K562 (cell line): ENCODE measurements around the gene DNPEP. TPM values are rescaled to one million over a fixed set of nuclear protein-coding genes. Genes with fewer than 3 reads are reported as not detected.
A peak's percentile ranks its signal among the peaks of the same experiment; 100 is the strongest.

Experiments used
- BCL6 ChIP-seq: fragments of 250-450 bp; sonication (Bioruptor Pico); IDR thresholded peaks from 2 replicates; pipeline ENCODE4 v1.4.0; 2020
- BDP1 ChIP-seq: IDR thresholded peaks from 3 replicates; pipeline ENCODE4 v1.6.1; 2011; ENCODE audit not compliant: insufficient read length, insufficient read depth
- CBX3 ChIP-seq, 2 experiments: IDR thresholded peaks; 1 replicate in 1 of 2; 2 replicates in 1 of 2; pipeline ENCODE4 v1.6.1; 2012; ENCODE audit warnings: inconsistent platforms in 2 of 2, low read length in 2 of 2, borderline replicate concordance in 1 of 2, control low read depth in 1 of 2
- CXXC5 ChIP-seq: fragments of 250-450 bp; sonication (Bioruptor Pico); IDR thresholded peaks from 2 replicates; pipeline ENCODE4 v1.8.0; 2022; ENCODE audit warnings: inconsistent platforms, mild to moderate bottlenecking, moderate library complexity
- E2F3 ChIP-seq: fragments of 250-450 bp; sonication (Bioruptor Pico); IDR thresholded peaks from 2 replicates; pipeline ENCODE4 v1.4.0; 2020; ENCODE audit warnings: mild to moderate bottlenecking
- ETV6 ChIP-seq, 3 experiments: fragments of 150-350 bp in 1 of 3; sonication (generic) in 1 of 3; formaldehyde crosslinking in 1 of 3; IDR thresholded peaks; 2 replicates each; pipeline versions ENCODE4 v1.6.1 to v1.8.0; 2014 to 2022; ENCODE audit warnings: borderline replicate concordance in 2 of 3, low read depth in 2 of 3, antibody characterized with exemption in 1 of 3, low read length in 1 of 3, mild to moderate bottlenecking in 1 of 3, missing genetic modification reagents in 1 of 3
- L3MBTL2 ChIP-seq: fragments of 450-650 bp; IDR thresholded peaks from 2 replicates; pipeline ENCODE4 v1.6.1; 2016; ENCODE audit warnings: mild to moderate bottlenecking, moderate library complexity
- MTA3 ChIP-seq: fragments of 450-650 bp; formaldehyde crosslinking; IDR thresholded peaks from 2 replicates; pipeline ENCODE4 v1.6.1; 2017; ENCODE audit warnings: mild to moderate bottlenecking, borderline replicate concordance
- MTF1 ChIP-seq: fragments of 250-450 bp; sonication (Bioruptor Pico); IDR thresholded peaks from 2 replicates; pipeline ENCODE4 v1.9.0; 2021; ENCODE audit warnings: moderate library complexity, mild to moderate bottlenecking, inconsistent platforms, borderline replicate concordance
- NELFE ChIP-seq: IDR thresholded peaks from 2 replicates; pipeline ENCODE4 v1.6.1; 2011; ENCODE audit warnings: mild to moderate bottlenecking; ENCODE audit not compliant: insufficient read depth, insufficient read length
- NR1H2 ChIP-seq: sonication (generic); formaldehyde crosslinking; IDR thresholded peaks from 2 replicates; pipeline ENCODE4 v1.4.0; 2020; ENCODE audit warnings: mild to moderate bottlenecking, missing genetic modification reagents
- NR3C1 ChIP-seq: sonication (generic); formaldehyde crosslinking; IDR thresholded peaks from 2 replicates; pipeline ENCODE4 v1.8.1; 2022; ENCODE audit warnings: missing genetic modification reagents
- NR4A1 ChIP-seq, 2 experiments: fragments of 250-450 bp in 1 of 2; fragments of 450-650 bp in 1 of 2; sonication (Bioruptor Pico) in 1 of 2; IDR thresholded peaks; 2 replicates each; pipeline versions ENCODE4 v1.4.0 to v1.6.1; 2016 to 2020; ENCODE audit warnings: mild to moderate bottlenecking in 2 of 2, missing compliant biosample characterization in 1 of 2, missing genetic modification characterization in 1 of 2, moderate library complexity in 1 of 2
- PCBP2 ChIP-seq: fragments of 200-400 bp; formaldehyde crosslinking; IDR thresholded peaks from 2 replicates; pipeline ENCODE4 v1.6.1; 2018; ENCODE audit warnings: low read length, low read depth, mild to moderate bottlenecking, moderate library complexity; ENCODE audit not compliant: poor library complexity, severe bottlenecking
- POLR2A ChIP-seq: fragments of 450-650 bp; conservative IDR thresholded peaks from 2 replicates; pipeline ENCODE4 v1.6.1; 2016
- RB1 ChIP-seq: fragments of 450-650 bp; IDR thresholded peaks from 2 replicates; pipeline ENCODE4 v1.6.1; 2017; ENCODE audit warnings: low read depth, mild to moderate bottlenecking
- SAFB ChIP-seq: fragments of 200-400 bp; formaldehyde crosslinking; IDR thresholded peaks from 2 replicates; pipeline ENCODE4 v1.6.1; 2017; ENCODE audit warnings: low read depth, low read length, borderline replicate concordance
- SAP30 ChIP-seq: fragments of 200-600 bp; sonication (generic); IDR thresholded peaks from 2 replicates; pipeline ENCODE4 v1.6.1; 2012; ENCODE audit warnings: borderline replicate concordance, low read depth, mild to moderate bottlenecking, moderate library complexity, low read length, control low read depth, inconsistent platforms; ENCODE audit not compliant: insufficient read depth, poor library complexity, severe bottlenecking
- SFPQ ChIP-seq: fragments of 200-400 bp; formaldehyde crosslinking; IDR thresholded peaks from 2 replicates; pipeline ENCODE4 v1.6.1; 2017; ENCODE audit warnings: mild to moderate bottlenecking, low read depth, low read length, moderate library complexity
- SIN3B ChIP-seq: fragments of 450-650 bp; IDR thresholded peaks from 2 replicates; pipeline ENCODE4 v1.6.1; 2017; ENCODE audit warnings: low read depth, mild to moderate bottlenecking, moderate library complexity
- SREBF1 ChIP-seq: fragments of 150-350 bp; IDR thresholded peaks from 2 replicates; pipeline ENCODE4 v1.6.1; 2014; ENCODE audit warnings: antibody characterized with exemption, low read depth, low read length, borderline replicate concordance
- STAG1 ChIP-seq: sonication (generic); formaldehyde crosslinking; IDR thresholded peaks from 2 replicates; pipeline ENCODE4 v1.5.0; 2020; ENCODE audit warnings: missing genetic modification reagents, borderline replicate concordance
- TFAM ChIP-seq: fragments of 250-450 bp; sonication (Bioruptor Pico); conservative IDR thresholded peaks from 2 replicates; pipeline ENCODE4 v1.5.0; 2021; ENCODE audit warnings: mild to moderate bottlenecking, moderate library complexity
- THRAP3 ChIP-seq: fragments of 450-650 bp; IDR thresholded peaks from 2 replicates; pipeline ENCODE4 v1.6.1; 2016; ENCODE audit warnings: mild to moderate bottlenecking, inconsistent platforms, borderline replicate concordance
- XRCC3 ChIP-seq: fragments of 450-650 bp; IDR thresholded peaks from 2 replicates; pipeline ENCODE4 v1.6.1; 2017; ENCODE audit warnings: mild to moderate bottlenecking, moderate library complexity
- XRCC5 ChIP-seq: fragments of 200-400 bp; formaldehyde crosslinking; IDR thresholded peaks from 2 replicates; pipeline ENCODE4 v1.6.1; 2017; ENCODE audit warnings: low read depth, mild to moderate bottlenecking, low read length
- ZEB2 ChIP-seq: fragments of 450-650 bp; IDR thresholded peaks from 2 replicates; pipeline ENCODE4 v1.6.1; 2016
- ZNF408 ChIP-seq: fragments of 250-450 bp; sonication (Bioruptor Pico); IDR thresholded peaks from 2 replicates; pipeline ENCODE4 v1.4.0; 2020; ENCODE audit warnings: low read depth, mild to moderate bottlenecking, moderate library complexity
- polyA plus RNA-seq, 8 experiments: library from polyadenylated mRNA; depleted of rRNA in 4 of 8; stranded (reverse) in 5 of 8; unstranded in 3 of 8; fragments of >200 nt; fragmentation: Nextera tagmentation in 2 of 8; fragmentation: Illumina TruSeq in 1 of 8; extraction: Ambion mirVana in 2 of 8; extraction: Trizol in 1 of 8; gene quantifications; 2 replicates each; pipeline versions ENCODE4 v1.2.1 to v1.2.3, GENCODE V29; 2011 to 2014; ENCODE audit warnings: inconsistent platforms in 1 of 8, missing spikeins in 1 of 8
- total RNA-seq, 7 experiments: library from RNA; depleted of rRNA in 6 of 7; stranded (reverse); fragments of >200 nt in 6 of 7; fragmentation: Illumina TruSeq in 2 of 7; extraction: Trizol in 2 of 7; gene quantifications; 2 replicates each; pipeline versions ENCODE4 v1.2.1 to v1.2.3, GENCODE V29; 2011 to 2021; ENCODE audit warnings: low replicate concordance in 1 of 7

The DNPEP gene
- total and polyA plus RNA-seq, 9 of the 15 experiments (the other 6 are each of a cell fraction or from before 2014, with no cell fraction given), result 34.6 to 71.4 (median 45.5) TPM

- TF ChIP-seq NELFE, result no peak
- peak; percentile 69; the same call in 1 of the 2 replicates for TF ChIP-seq RB1
- no peak for TF ChIP-seq MTF1
- TF ChIP-seq SAFB, result peak; percentile 99
- TF ChIP-seq MTA3, result peak; percentile 56; the same call in 1 of the 2 replicates
- peak; percentile 76 for TF ChIP-seq CXXC5 (CRISPR knock-in tag)
- TF ChIP-seq POLR2A, result peak; percentile 53
- TF ChIP-seq ZEB2, result no peak
- no peak for TF ChIP-seq XRCC3
- no peak for TF ChIP-seq BDP1
- no peak for TF ChIP-seq ZNF408 (CRISPR knock-in tag)
- TF ChIP-seq STAG1 (CRISPR knock-in tag), result no peak
- TF ChIP-seq SFPQ, result no peak
- TF ChIP-seq SREBF1, result no peak
- TF ChIP-seq XRCC5, result no peak
- no peak for TF ChIP-seq NR3C1 (CRISPR knock-in tag)
- TF ChIP-seq ETV6 (IDR thresholded peaks at IDR 0.05; ENCODE audit: borderline replicate concordance in 1 of 2, low read depth in 2 of 2, low read length in 1 of 2), result no peak
- TF ChIP-seq ETV6 (CRISPR knock-in tag; IDR thresholded peaks at IDR 0.05; ENCODE audit: borderline replicate concordance), result no peak
- TF ChIP-seq E2F3, result no peak
- no peak for TF ChIP-seq SAP30
- TF ChIP-seq THRAP3, result no peak
- no peak for TF ChIP-seq SIN3B
- no peak for TF ChIP-seq BCL6 (CRISPR knock-in tag)
- peak; percentile 86 for TF ChIP-seq L3MBTL2
- no peak for TF ChIP-seq PCBP2
- no peak for TF ChIP-seq NR1H2
- no peak for TF ChIP-seq CBX3 (IDR thresholded peaks at IDR 0.05; ENCODE audit: borderline replicate concordance in 1 of 2, low read length in 2 of 2)
- no peak for TF ChIP-seq TFAM (CRISPR knock-in tag)
- TF ChIP-seq NR4A1 (CRISPR knock-in tag; IDR thresholded peaks at IDR 0.05), result no peak
- TF ChIP-seq NR4A1 (tag; IDR thresholded peaks at IDR 0.05), result 0 out of 2 replicates have a peak, but pooled peaks have one; percentile 62
Observed at GRCh38 chr2:219388121-219388906, 602 bp upstream of the DNPEP start (continued).
